ENCODE measurements around the gene MAGEA11.
"Not testable (repeated sequence)": the region's sequence is repeated elsewhere in the genome, so short reads cannot be mapped to it uniquely, and the experiment has no call there.

Gene MAGEA11

DNA sequence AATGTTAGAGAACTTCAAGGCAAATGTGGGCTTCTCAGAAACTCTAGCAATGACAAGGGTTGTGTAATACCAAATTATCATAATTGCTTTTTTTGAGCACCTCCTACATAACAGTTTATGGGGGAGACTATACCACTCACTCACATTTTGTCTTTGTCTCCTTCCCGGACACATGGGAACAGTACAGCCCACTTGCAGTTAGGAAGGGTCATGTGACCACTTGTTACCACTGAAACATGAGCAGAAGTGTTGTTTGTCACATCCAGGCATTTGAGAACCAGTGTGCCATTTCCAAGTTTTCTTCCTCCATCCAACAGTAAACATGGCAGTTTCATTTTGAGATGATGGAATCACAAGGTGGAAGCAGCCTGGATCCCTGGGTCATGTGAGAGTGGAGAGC is 6.9 kb downstream of the MAGEA11 start:
- H3K4me3 ChIP-seq (ENCODE audit: control insufficient read depth, low read depth, low read length), result no peak overlapping the region
- TF ChIP-seq, protein P1, sequence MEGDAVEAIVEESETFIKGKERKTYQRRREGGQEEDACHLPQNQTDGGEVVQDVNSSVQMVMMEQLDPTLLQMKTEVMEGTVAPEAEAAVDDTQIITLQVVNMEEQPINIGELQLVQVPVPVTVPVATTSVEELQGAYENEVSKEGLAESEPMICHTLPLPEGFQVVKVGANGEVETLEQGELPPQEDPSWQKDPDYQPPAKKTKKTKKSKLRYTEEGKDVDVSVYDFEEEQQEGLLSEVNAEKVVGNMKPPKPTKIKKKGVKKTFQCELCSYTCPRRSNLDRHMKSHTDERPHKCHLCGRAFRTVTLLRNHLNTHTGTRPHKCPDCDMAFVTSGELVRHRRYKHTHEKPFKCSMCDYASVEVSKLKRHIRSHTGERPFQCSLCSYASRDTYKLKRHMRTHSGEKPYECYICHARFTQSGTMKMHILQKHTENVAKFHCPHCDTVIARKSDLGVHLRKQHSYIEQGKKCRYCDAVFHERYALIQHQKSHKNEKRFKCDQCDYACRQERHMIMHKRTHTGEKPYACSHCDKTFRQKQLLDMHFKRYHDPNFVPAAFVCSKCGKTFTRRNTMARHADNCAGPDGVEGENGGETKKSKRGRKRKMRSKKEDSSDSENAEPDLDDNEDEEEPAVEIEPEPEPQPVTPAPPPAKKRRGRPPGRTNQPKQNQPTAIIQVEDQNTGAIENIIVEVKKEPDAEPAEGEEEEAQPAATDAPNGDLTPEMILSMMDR (IDR thresholded peaks at IDR 0.05; ENCODE audit: control insufficient read depth, insufficient read depth, low read depth, low read length, missing control alignments), result no peak
- DNase-seq (ENCODE audit: low read depth), result no peak

DNA sequence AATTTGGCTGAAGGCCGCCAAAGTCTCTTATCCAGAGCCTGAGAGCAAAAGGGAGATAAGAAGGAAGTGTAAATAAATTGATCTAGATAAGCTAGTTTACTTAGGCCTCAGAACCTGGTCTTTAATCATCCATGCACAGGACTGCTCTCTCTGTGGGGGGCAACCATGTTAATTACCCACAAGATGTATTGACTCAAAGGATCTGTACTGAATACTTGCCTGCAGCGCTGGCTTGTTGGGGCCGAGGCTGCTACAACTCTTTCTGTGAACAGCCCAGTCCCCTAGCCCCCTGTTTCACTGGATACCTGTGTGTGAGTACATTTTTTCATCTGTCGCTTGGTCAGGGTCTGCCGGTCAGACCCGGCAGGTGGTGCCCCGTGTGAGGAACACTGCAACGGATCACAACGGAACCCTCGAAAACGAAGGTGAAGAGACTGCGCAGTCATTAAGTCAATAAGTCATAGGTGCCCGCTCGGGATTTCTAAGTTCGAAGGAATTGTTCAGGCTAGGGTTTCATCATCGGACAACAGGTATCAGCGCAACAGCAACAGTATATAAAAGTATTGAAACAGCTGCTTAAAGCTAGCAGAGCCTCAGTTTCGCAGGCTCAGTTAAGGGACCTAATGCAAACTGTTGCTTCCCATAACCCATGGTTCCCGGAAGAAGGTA is 8.3 kb downstream of the MAGEA11 start:
- H3K4me3 ChIP-seq (ENCODE audit: control insufficient read depth, low read depth, low read length), result no peak overlapping the region
- DNase-seq (ENCODE audit: low read depth), result no peak
- TF ChIP-seq, protein P1 (IDR thresholded peaks at IDR 0.05; ENCODE audit: control insufficient read depth, insufficient read depth, low read depth, low read length, missing control alignments), result no peak

DNA sequence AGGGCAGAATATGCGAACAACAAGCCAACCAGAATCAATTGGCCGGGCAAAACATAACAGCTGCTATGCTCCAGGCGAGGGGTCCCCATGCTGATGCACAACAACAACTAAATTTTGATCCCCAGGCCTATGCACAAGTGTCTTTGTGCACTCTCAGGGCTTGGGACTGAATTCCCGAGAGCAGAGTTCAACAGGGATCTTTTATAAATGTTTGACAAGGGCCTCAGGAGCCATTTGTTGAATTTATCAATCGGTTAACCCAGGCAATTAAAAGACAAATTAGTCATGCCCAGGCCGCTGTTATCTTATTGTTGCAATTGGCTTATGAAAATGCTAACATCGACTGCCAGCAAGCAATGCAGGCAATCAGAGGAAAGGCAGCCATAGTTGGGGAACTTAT is 9.4 kb downstream of the MAGEA11 start:
- not testable (repeated sequence) for H3K4me3 ChIP-seq (ENCODE audit: control insufficient read depth, low read depth, low read length); DNase-seq (ENCODE audit: low read depth)

DNA sequence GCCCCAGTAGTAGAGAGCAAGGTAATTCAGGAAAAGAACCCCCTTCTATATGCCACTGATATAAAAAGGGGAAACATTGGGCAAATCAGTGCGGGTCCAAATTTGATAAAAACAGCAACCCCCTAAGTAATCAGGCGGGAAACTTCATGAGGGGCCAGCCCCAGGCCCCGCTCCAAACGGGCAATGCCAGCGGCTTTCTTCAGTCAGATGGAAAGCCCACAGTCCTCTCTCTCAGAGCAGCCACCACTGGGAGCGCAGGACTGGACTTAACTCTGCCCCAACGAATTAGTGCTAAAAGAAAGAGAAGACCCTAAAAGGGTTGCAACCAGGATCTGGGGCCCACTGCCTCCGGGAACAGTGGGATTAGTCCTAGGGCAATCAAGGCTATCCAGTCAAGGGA is 9.9 kb downstream of the MAGEA11 start:
- DNase-seq (ENCODE audit: low read depth), result no peak
- no peak overlapping the region for H3K4me3 ChIP-seq (ENCODE audit: control insufficient read depth, low read depth, low read length)
- TF ChIP-seq, protein P1 (IDR thresholded peaks at IDR 0.05; ENCODE audit: control insufficient read depth, insufficient read depth, low read depth, low read length, missing control alignments), result no peak

DNA sequence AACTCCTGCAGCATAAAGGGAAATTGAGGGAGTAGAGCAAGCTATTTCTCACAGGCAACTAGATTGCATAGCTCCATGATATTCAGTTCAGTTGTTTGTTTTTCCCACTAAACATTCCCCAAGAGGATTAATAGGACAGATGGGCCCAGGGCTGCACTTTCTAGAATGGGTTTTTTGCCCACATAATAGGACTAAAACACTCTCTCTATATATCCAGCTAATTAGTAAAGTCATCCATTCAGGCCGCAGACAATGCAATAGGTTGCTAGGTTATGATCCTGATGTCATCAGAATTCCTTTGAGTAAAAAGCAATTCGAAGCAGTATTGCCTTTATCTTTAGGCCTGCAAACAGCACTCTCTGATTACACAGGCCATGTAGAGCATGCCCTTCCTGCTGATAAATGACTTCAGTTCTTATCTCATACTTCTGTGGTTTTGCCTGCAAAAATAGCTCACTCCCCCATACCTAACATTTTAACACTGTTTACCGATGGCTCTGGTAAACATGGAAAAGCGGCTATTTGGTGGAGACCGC is 11.8 kb downstream of the MAGEA11 start:
- not testable (repeated sequence) for H3K4me3 ChIP-seq (ENCODE audit: control insufficient read depth, low read depth, low read length); DNase-seq (ENCODE audit: low read depth)

DNA sequence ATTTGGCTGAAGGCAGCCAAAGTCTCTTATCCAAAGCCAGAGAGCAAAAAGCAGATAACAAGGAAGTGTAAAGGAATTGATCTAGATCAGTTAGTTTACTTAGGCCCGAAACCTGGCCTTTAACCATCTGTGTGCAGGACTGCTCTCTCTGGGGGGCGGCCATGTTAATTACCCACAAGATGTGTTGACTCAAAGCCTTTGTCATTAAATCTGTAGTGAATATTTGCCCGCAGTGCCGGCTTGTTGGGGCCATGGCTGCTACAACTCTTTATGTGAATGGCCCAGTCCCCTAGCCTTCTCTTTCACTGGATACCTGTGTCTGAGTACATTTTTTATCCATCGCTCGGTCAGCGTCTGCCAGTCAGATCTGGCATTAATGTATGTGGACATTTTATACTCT is 15.4 kb downstream of the MAGEA11 start:
- not testable (repeated sequence) for H3K4me3 ChIP-seq (ENCODE audit: control insufficient read depth, low read depth, low read length)

DNA sequence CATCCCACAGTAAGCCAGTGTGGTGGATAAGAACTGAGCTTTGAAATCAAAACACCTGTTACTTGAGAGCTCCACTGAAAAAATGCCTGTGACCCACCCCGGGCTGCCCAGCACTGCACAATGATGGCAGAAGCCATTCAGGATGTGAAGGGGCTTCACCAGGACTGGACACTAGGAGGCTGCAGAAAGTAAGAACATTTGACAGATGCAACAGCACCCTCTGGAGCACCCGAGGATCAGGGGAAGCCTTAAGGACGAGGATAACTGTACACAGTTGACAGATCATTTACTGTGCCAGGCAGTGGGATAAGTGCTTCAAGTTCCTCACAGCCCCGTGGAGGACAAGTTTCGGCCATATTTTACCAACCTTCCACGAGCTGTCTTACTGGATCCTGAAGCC is 30.4 kb downstream of the MAGEA11 start:
- DNase-seq (ENCODE audit: low read depth), result not testable (repeated sequence)

More for the DNA sequence above, 15.4 kb downstream of the MAGEA11 start:
- not testable (repeated sequence) for DNase-seq (ENCODE audit: low read depth)

DNA sequence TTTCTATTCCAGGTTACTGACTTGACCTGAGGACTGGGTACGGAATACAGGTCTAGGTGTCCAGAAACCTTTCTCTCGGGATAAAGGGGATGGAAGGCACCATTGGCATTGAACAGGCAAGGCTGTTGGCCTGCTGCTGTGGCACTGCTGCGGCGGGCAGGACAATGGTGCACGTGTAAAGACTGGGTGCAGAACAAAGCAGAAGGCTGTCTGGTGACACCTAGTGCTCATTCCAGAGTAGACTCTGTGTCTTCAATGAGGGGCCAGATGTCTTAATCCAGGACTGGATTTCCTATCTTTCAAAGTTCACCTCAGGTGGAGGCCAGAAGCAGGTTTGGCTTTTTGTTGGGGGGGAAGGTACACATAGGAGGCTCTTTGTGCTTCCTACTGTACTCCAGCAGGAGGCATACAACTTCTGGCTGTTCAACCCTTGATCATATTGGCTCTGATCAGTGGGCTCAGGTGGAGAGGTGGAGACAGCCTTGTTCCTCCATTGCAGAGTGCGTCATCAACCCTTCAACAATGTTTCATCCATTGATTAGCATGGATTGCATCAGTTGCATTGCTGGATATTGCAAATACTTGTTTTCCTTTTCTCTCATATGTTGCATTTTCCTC is 34.6 kb downstream of the MAGEA11 start:
- not testable (repeated sequence) for DNase-seq (ENCODE audit: low read depth)

More for the DNA sequence above, 30.4 kb downstream of the MAGEA11 start:
- H3K4me3 ChIP-seq (ENCODE audit: control insufficient read depth, low read depth, low read length), result not testable (repeated sequence)

DNA sequence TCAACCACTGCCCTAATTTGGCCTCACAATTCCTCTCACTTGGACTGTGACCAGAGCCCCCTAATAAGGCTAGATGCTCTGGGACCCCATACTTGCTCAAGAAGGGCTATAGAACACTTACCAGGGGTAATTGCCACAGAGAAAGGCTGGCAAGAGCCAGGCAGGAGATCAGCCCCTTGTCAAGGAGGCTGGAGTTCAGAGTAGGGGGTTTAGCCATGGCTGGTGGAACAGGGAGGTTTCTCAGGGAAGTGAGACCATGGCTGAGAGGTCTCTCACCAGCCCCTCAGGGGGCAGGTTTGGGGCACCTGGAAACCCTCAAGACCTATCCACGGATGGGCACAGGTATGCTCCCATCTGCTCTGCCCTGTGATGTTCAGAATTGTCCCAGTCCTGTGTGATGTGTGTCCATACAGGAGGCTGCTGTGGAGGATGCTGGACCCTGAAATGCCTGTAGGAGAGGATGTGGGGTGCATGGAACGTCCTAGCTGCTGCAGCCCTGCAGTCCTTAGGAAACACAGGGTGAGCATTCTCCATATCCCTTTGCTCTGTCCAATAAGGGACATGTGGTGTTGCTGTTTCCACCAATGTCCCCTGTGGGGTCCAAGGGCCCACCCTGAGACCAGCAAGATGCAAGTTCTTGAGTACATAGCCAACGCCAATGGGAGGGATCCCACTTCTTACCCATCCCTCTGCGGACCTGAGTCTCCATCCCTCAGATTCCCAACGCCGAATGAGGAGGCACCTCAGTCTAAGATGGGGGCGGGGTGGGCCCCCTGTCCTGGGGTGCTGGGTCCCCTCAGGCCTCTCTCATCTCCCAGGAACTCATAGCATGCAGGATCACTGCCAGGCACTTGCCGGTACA is 45.6 kb downstream of the MAGEA11 start:
- TF ChIP-seq, protein P1 (IDR thresholded peaks at IDR 0.05; ENCODE audit: control insufficient read depth, insufficient read depth, low read depth, low read length, missing control alignments), result no peak
- H3K4me3 ChIP-seq (ENCODE audit: control insufficient read depth, low read depth, low read length), result no peak overlapping the region
- no peak for DNase-seq (ENCODE audit: low read depth)

More for the DNA sequence above, 34.6 kb downstream of the MAGEA11 start:
- H3K4me3 ChIP-seq (ENCODE audit: control insufficient read depth, low read depth, low read length), result not testable (repeated sequence)
